Endodermal cell (in vitro differentiated cells): ENCODE measurements around the gene FNDC7. TPM values are rescaled to one million over a fixed set of nuclear protein-coding genes. Genes with fewer than 3 reads are reported as not detected.
"Not testable (repeated sequence)": the region's sequence is repeated elsewhere in the genome, so short reads cannot be mapped to it uniquely, and the experiment has no call there.

Experiments used
- DNase-seq: peaks from one replicate; pipeline ENCODE4 v3.0.0-alpha.2; 2017
- H3K27ac ChIP-seq: 2 replicates; pipeline ENCODE4 v1.5.1; 2013; ENCODE audit warnings: mild to moderate bottlenecking, low read depth, low read length, moderate library complexity
- H3K27me3 ChIP-seq: 2 replicates; pipeline ENCODE4 v1.6.1; 2013; ENCODE audit warnings: mild to moderate bottlenecking, low read length, moderate library complexity; ENCODE audit not compliant: insufficient read depth, control insufficient read depth, poor library complexity, severe bottlenecking
- H3K36me3 ChIP-seq: 2 replicates; pipeline ENCODE4 v1.7.0; 2013; ENCODE audit warnings: mild to moderate bottlenecking, low read length, moderate library complexity; ENCODE audit not compliant: control insufficient read depth, insufficient read depth
- H3K4me1 ChIP-seq: one replicate; pipeline ENCODE4 v1.7.0; 2013; ENCODE audit warnings: low read length; ENCODE audit not compliant: control insufficient read depth, insufficient read depth
- H3K4me3 ChIP-seq: 2 replicates; pipeline ENCODE4 v1.5.1; 2013; ENCODE audit warnings: mild to moderate bottlenecking, low read length, moderate library complexity
- H3K9ac ChIP-seq: 2 replicates; pipeline ENCODE4 v1.6.1; 2013; ENCODE audit warnings: mild to moderate bottlenecking, low read length, moderate library complexity; ENCODE audit not compliant: poor library complexity, severe bottlenecking; ENCODE audit errors: extremely low read depth
- H3K9me3 ChIP-seq: 2 replicates; pipeline ENCODE4 v1.6.1; 2013; ENCODE audit warnings: mild to moderate bottlenecking, low read length, moderate library complexity; ENCODE audit not compliant: control insufficient read depth
- H3K27ac Mint-ChIP-seq: 2 replicates; pipeline ENCODE4 v1.8.0; 2020; ENCODE audit warnings: mixed read lengths
- H3K27me3 Mint-ChIP-seq: 2 replicates; pipeline ENCODE4 v1.8.0; 2021; ENCODE audit warnings: mild to moderate bottlenecking, mixed read lengths; ENCODE audit not compliant: insufficient read depth
- H3K36me3 Mint-ChIP-seq: 2 replicates; pipeline ENCODE4 v1.8.0; 2020; ENCODE audit warnings: low read depth, mixed read lengths
- H3K4me1 Mint-ChIP-seq: 2 replicates; pipeline ENCODE4 v1.8.0; 2020; ENCODE audit warnings: mixed read lengths
- H3K4me3 Mint-ChIP-seq: 2 replicates; pipeline ENCODE4 v1.8.0; 2020; ENCODE audit warnings: mild to moderate bottlenecking, moderate library complexity, mixed read lengths
- H3K9me3 Mint-ChIP-seq: 2 replicates; pipeline ENCODE4 v1.8.0; 2020; ENCODE audit warnings: mild to moderate bottlenecking, mixed read lengths
- CTCF ChIP-seq: fragments of 200-600 bp; sonication (generic); conservative IDR thresholded peaks from 2 replicates; pipeline ENCODE4 v1.5.0; 2021; ENCODE audit warnings: antibody characterized with exemption, mild to moderate bottlenecking
- WGBS, 2 experiments: methylation state at CpG; one replicate each; pipeline versions ENCODE4 v1.1.5 to v1.1.7; 2013; ENCODE audit warnings: missing lambda C conversion rate in 2 of 2, mixed read lengths in 1 of 2; ENCODE audit not compliant: insufficient coverage in 1 of 2, insufficient read length in 1 of 2; 5-methylcytosine and 5-hydroxymethylcytosine counted together
- total RNA-seq, 2 donors: library from RNA; stranded (reverse); fragmentation: NEBNext Ultra II Directional in 1 of 2; extraction: Animal tissue kit (Norgen Biotek cat#: 25700) in 1 of 2; gene quantifications; 2 replicates in 1 of 2; 3 replicates in 1 of 2; pipeline ENCODE4 v1.2.1, GENCODE V29; 2021

Gene FNDC7
- total RNA-seq, 2 donors from 2014 or later, result not detected

DNA sequence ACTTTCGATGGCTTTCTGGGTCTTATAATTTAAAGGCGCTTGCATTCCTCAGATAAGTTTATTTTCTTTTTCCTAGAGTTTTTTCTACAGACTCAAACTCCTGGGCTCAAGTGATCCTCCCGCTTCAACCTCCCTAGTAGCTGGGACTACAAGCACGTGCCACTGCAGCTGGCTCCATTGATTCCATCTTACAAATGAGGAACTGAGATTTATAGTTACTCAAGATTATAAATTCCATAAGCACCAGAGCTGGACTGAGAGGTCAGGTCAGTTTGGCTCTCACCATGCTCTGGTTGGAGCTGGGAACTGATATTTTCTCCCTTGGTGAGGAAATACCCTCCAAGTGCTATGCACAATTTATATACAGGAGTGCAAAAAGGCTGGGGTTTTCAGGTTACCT lies 34.0 kb upstream of the FNDC7 start:
- H3K9me3 ChIP-seq, result peaks cover 11% of the 10 kb centered on the region
- Mint-ChIP-seq H3K27ac (no peak overlapping the region), H3K4me1 (peaks cover 9% of the 10 kb centered on the region), H3K4me3 (no peak overlapping the region), H3K9me3 (peaks cover 27% of the 10 kb centered on the region), H3K27me3 (peaks cover 3% of the 10 kb centered on the region), H3K36me3 (peaks cover 7% of the 10 kb centered on the region)
- WGBS, 2 experiments, result 89 to 93% methylated on average over 3 to 4 of the region's 4 CpGs
- TF ChIP-seq CTCF, result no peak
- H3K4me3 ChIP-seq, result no peak overlapping the region
- no peak overlapping the region for H3K9ac ChIP-seq
- H3K36me3 ChIP-seq, result no peaks in the 10 kb centered on the region
- DNase-seq, result no peak
- H3K4me1 ChIP-seq, result no peaks in the 10 kb centered on the region
- H3K27ac ChIP-seq, result no peak overlapping the region
- H3K27me3 ChIP-seq, result no peaks in the 10 kb centered on the region

- Histone ChIP-seq H3K9ac (no peak overlapping the region), H3K4me1 (no peaks in the 10 kb centered on the region), H3K27ac (no peak overlapping the region), H3K27me3 (no peaks in the 10 kb centered on the region), H3K4me3 (no peak overlapping the region), H3K36me3 (no peaks in the 10 kb centered on the region), H3K9me3 (peaks cover 11% of the 10 kb centered on the region)
- H3K4me3 Mint-ChIP-seq, result no peak overlapping the region
- no peak overlapping the region for H3K27ac Mint-ChIP-seq
- TF ChIP-seq CTCF, result no peak
- H3K27me3 Mint-ChIP-seq, result peaks cover 3% of the 10 kb centered on the region
- peaks cover 19% of the 10 kb centered on the region for H3K9me3 Mint-ChIP-seq
- DNase-seq, result no peak
- H3K4me1 Mint-ChIP-seq, result peaks cover 9% of the 10 kb centered on the region
- peaks cover 6% of the 10 kb centered on the region for H3K36me3 Mint-ChIP-seq
- 95 to 97% methylated on average over 5 to 10 of the region's 10 CpGs for WGBS, 2 experiments
Measured at GRCh38 chr1:108679586-108680213, 33.0 kb upstream of the FNDC7 start.

DNA sequence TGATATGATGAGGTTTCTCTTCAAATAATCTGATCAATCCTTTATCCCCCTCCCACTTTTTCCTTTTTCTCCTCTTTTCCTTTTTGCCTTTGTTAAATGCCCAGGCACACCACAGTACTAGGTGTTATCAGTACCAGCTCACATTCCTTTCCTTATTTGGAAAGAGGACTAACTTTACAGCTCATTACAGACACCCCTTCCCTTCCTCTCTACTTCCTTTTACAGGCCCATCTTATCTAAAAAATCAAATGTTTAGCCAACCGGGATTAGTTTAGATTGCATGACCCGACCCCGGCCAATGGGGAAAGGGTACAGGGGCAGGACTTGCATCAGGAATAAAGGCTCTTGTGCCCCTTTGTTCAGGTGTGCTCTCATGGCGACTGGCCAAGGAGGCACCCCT lies 31.0 kb upstream of the FNDC7 start:
- H3K4me3 Mint-ChIP-seq, H3K4me1 ChIP-seq, H3K27ac ChIP-seq, H3K36me3 Mint-ChIP-seq, H3K27me3 Mint-ChIP-seq, H3K4me1 Mint-ChIP-seq, H3K36me3 ChIP-seq, H3K9ac ChIP-seq, H3K27me3 ChIP-seq: not testable (repeated sequence)
- WGBS, 2 experiments, result 88 to 100% methylated on average over 1 to 4 of the region's 4 CpGs
- peak overlapping the region; percentile 34 for H3K4me3 ChIP-seq
- Mint-ChIP-seq H3K9me3 (peaks cover 11% of the 10 kb centered on the region), H3K27ac (peak overlapping the region; percentile 78)
- peak; percentile 59 for DNase-seq
- peaks cover 11% of the 10 kb centered on the region for H3K9me3 ChIP-seq

DNA sequence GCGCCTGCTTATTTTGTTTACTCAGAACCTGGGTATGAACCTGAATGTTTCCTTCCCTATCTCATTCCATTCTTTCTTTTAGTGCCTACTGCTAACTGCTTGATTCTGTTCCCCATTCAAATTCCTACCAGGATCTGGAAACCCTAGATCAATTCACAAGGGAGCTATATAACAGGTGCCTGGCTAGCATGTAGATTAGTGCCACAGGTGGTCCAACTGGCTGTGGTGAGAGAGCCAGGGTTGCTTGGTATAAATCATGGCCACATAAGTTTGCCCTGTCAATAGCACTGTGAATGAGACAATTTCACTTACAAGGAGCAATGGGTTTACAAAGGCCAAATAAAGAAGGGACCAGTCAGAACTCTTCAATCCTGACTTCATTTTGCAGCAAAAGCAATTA lies 27.2 kb upstream of the FNDC7 start:
- Histone ChIP-seq H3K9me3 (peaks cover 11% of the 10 kb centered on the region), H3K27me3 (no peaks in the 10 kb centered on the region), H3K4me1 (no peaks in the 10 kb centered on the region), H3K4me3 (no peak overlapping the region), H3K36me3 (no peaks in the 10 kb centered on the region), H3K27ac (no peak overlapping the region), H3K9ac (no peak overlapping the region)
- no peak for TF ChIP-seq CTCF
- DNase-seq, result no peak
- H3K4me1 Mint-ChIP-seq, result peaks cover 9% of the 10 kb centered on the region
- 79 to 90% methylated on average over 1 of the region's 1 CpG for WGBS, 2 experiments
- no peak overlapping the region for H3K27ac Mint-ChIP-seq
- H3K9me3 Mint-ChIP-seq, result peaks cover 9% of the 10 kb centered on the region
- peaks cover 9% of the 10 kb centered on the region for H3K27me3 Mint-ChIP-seq
- H3K36me3 Mint-ChIP-seq, result peaks cover 3% of the 10 kb centered on the region
- H3K4me3 Mint-ChIP-seq, result no peak overlapping the region
